HL-60 (cell line): ENCODE measurements around the gene PAX5.

ENCODE experiments used
- DNase-seq, 2 experiments: peaks; one replicate each; pipeline ENCODE4 v3.0.0-alpha.2; 2010 to 2020; ENCODE audit warnings: low read depth in 1 of 2, low spot score in 1 of 2
- H3K27ac ChIP-seq: fragments of 250-450 bp; sonication (Bioruptor Pico); replicated peaks from 2 replicates; pipeline ENCODE4 v1.5.1; 2020; ENCODE audit warnings: mild to moderate bottlenecking, moderate library complexity
- H3K27me3 ChIP-seq: fragments of 250-450 bp; sonication (Bioruptor Pico); 2 replicates; pipeline ENCODE4 v1.5.1; 2021; ENCODE audit warnings: mild to moderate bottlenecking, moderate library complexity; ENCODE audit not compliant: insufficient read depth, poor library complexity, severe bottlenecking
- H3K4me3 ChIP-seq: replicated peaks from 2 replicates; pipeline ENCODE4 v1.5.1; 2011; ENCODE audit warnings: mild to moderate bottlenecking, control low read depth, low read length; ENCODE audit not compliant: insufficient read depth
- CTCF ChIP-seq: IDR thresholded peaks from one replicate; pipeline ENCODE4 v1.5.1; 2011; ENCODE audit warnings: low read length, control low read depth, inconsistent platforms; ENCODE audit not compliant: insufficient read depth
- GABPA ChIP-seq: IDR thresholded peaks from 2 replicates; pipeline ENCODE4 v1.6.1; 2012; ENCODE audit warnings: low read depth
- POLR2AphosphoS5 ChIP-seq: IDR thresholded peaks from 2 replicates; pipeline ENCODE4 v1.6.1; 2012; ENCODE audit warnings: low read depth
- REST ChIP-seq: IDR thresholded peaks from 2 replicates; pipeline ENCODE4 v1.6.1; 2012; ENCODE audit warnings: low read depth; ENCODE audit not compliant: insufficient replicate concordance
- SPI1 ChIP-seq: IDR thresholded peaks from 2 replicates; pipeline ENCODE4 v1.6.1; 2012; ENCODE audit warnings: low read depth, mild to moderate bottlenecking, borderline replicate concordance

The PAX5 gene

GRCh38 chr9:37004424-37004935 is 29.6 kb downstream of the PAX5 start:
- H3K27me3 ChIP-seq = peaks cover 40% of the 10 kb centered on the region
- no peak for TF ChIP-seq SPI1
- no peak for TF ChIP-seq CTCF
- DNase-seq = no peak
- H3K27ac ChIP-seq = no peak overlapping the region
- no peak overlapping the region for H3K4me3 ChIP-seq

GRCh38 chr9:37002413-37003217 is 31.5 kb downstream of the PAX5 start:
- peaks cover 28% of the 10 kb centered on the region for H3K27me3 ChIP-seq

GRCh38 chr9:37002036-37002412 is 32.0 kb downstream of the PAX5 start:
- Histone ChIP-seq H3K27ac (no peak overlapping the region), H3K4me3 (no peak overlapping the region), H3K27me3 (peaks cover 28% of the 10 kb centered on the region)
- no peak for TF ChIP-seq CTCF
- TF ChIP-seq REST = no peak
- no peak for TF ChIP-seq POLR2AphosphoS5
- TF ChIP-seq SPI1 = no peak
- no peak for TF ChIP-seq GABPA
- DNase-seq = no peak

More at GRCh38 chr9:37002413-37003217, 31.5 kb downstream of the PAX5 start:
- TF ChIP-seq CTCF (no peak), REST (no peak), POLR2AphosphoS5 (no peak), GABPA (no peak), SPI1 (no peak)
- Histone ChIP-seq H3K4me3 (no peak overlapping the region), H3K27ac (no peak overlapping the region)
- no peak for DNase-seq
